T1000 (cell line): ENCODE measurements around the gene DNAJB2.
"Not testable (repeated sequence)": the region's sequence is repeated elsewhere in the genome, so short reads cannot be mapped to it uniquely, and the experiment has no call there.

ENCODE experiments used
- DNase-seq: peaks from one replicate; lab custom pipeline; 2025; ENCODE audit warnings: mixed read lengths; lab: John Stamatoyannopoulos, UW

The DNAJB2 gene

DNA sequence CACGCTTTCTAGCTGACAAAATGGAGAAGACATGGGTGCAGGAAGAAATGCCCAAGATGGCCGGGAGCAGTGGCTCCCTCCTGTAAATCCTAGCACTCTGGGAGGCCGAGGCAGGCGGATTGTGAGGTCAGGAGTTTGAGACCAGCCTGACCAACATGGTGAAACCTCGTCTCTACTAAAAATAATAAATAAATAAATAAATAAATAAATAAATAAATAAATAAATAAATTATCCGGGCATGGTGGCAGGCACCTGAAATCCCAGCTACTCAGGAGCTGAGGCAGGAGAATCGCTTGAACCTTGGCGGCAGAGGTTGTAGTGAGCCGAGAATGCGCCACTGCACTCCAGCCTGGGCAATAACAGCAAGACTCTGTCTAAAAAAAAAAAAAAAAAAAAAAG, 20.2 kb upstream of the DNAJB2 start:
- not testable (repeated sequence) for DNase-seq

DNA sequence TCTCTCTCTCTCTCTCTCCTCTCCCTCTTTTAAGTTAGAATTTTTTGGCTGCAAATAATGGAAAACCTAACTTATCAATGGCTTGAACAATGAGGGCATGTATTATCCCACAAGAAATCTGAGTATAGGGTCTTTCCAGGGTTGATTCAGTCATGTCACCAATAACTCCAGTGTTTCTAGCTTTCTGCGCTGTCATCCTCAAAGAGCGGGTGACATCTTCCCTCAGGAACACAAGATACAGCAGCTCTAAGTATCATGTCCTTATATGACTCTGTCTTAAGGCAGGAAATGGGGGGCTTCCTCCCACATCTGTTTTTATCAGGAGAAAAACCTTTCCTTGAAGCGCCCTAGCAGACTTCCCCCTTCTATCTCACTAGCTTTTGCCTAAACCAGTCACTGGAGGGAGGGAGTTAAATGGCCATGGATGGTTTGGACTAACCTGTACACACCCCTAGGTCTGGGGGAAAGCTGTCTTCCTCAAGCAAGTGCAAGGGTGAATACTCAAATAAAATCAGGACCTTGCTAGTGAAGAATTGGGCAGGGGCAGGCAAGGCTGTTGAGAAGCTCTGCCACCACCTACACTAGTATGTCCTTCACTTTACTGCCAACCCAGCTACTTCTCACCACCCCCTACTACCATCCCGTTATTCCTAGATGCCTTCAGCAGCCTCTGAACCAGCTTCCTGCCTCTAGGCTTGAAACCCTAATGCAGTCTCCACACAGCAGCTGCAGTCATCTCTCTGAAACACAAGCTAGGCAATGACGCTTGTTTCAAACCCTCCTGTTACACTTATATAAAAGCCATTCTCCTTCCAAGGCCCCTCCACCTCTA, 17.9 kb upstream of the DNAJB2 start:
- no peak for DNase-seq

DNA sequence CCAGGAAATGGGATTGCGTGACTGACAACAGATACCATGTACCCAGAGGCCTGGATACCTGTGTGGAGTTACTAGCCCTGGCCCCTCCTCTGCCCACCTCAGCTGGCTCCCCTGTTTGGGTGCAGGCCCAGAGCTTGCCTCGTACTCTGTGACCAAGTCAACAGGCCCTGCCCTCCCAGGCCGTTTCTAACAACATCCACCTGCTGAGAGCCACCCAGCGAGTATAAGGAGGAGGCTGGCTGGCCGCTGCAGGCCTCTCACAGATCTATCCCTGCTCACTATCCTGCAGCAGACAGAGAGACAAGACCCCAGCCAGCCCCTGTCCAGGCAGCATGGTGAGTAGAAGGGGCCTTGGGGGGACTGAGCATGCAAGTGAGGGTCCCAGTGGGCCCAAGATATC, 12.9 kb upstream of the DNAJB2 start:
- no peak for DNase-seq

DNA sequence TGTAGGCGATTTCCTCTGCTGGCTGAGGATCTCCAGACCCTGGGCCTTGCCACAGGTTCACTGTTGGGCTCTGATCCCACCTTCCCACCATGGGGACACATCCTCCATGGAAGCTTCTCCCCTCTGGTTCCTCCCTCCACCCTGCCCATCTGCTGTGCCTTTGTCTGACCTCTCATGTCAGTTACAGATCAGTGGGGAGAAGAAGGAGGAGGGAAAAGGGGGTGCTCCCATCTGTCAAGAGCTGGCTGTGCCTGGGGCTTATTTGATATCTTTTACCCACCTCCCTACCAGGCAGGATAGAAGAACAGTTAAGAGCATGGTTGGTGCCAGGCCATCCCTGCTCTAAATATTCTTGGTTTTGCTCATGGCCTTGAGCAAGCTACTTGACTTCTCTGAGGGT, 12.3 kb upstream of the DNAJB2 start:
- DNase-seq, result no peak

DNA sequence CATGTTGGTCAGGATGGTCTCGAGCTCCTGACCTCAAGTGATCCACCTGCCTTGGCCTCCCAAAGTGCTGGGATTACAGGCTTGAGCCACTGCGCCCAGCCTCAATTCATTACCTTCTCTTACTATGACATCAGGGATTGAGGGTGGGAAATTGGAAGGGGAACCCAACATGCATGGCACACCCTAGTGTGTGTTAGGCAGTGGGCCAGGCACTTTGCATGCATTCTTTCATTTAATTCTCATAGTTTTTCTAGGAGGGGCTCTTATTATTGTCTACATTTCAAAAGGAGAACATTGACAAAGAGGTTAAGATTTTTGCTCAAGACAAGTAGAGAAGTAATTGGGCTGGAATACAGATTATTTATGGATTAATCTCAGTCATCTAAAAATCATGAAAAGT, 10.9 kb upstream of the DNAJB2 start:
- no peak for DNase-seq

DNA sequence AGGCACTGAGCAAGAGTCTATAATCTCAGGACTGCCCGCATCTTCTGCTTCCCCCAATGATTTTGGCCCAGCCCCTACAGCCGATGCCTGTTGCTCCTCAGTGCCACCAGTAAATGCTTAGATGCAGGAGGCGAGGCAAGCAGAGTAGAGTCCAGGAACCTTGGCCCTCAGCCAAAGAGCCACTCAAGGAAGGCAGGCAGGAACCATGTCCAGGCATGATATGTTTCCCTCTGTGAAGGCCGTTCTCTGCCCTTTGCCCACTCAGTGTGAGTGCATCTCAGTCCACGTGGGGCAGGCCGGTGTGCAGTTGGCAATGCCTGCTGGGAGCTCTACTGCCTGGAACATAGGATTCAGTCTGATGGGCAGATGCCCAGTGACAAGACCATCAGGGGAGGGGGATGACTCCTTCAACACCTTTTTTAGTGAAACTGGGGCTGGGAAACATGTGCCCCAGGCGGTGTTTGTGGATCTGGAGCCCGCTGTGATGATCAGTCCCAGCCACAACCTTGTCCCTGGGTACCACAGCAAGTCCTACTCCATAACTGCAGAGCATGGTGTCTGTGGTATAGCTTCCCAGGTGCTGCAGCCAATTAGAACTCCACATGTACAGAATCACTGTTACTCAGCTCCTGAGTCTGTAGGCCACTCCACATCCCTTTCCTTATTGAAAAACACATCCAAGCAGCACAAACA, 9.7 kb upstream of the DNAJB2 start:
- DNase-seq, result no peak

DNA sequence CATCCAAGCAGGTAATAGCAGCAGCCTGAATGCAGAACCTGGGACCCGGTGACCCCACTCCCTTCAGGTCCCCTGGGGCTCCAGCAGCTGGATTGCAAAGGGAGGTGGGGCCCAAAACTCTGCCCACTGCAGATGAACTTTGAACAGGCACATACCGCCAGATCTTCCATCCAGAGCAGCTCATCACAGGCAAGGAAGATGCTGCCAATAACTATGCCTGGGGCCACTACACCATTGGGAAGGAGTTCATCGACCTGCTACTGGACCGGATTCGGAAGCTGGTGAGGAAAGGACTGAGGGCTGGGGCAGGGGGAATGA, 9.2 kb upstream of the DNAJB2 start:
- DNase-seq, result no peak

DNA sequence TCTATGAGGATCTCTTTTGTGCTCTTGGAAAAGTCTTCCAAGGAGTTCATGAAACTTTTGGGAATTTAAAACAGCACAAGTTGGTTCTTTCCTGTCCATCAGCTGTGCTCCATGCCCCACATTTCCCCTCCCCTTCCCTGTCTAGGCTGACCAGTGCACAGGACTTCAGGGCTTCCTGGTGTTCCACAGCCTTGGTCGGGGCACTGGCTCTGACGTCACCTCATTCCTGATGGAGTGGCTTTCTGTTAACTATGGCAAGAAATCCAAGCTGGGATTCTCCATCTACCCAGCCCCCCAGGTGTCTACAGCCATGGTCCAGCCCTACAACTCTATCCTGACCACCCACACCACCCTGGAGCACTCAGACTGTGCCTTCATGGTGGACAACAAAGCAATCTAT, 8.1 kb upstream of the DNAJB2 start:
- DNase-seq, result no peak

DNA sequence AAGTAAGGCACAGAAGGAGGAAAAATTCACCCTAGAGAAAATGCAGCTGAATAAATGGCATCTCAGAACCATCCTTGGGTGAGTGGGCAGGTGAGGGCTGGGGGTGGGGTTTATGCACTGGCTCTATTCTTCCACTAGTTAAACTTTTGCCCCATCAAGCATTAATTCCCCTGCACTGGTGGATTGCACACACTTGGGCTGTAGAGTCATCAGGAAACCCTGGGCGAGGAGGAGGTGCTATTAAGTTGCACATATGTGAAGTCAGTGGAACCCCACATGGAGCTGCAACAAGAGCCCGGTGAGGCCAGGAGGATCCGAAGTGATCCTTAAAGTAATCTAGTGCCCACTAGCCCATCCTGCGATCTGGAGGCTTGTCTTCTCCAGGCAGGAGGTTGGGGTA, 6.8 kb upstream of the DNAJB2 start:
- no peak for DNase-seq

DNA sequence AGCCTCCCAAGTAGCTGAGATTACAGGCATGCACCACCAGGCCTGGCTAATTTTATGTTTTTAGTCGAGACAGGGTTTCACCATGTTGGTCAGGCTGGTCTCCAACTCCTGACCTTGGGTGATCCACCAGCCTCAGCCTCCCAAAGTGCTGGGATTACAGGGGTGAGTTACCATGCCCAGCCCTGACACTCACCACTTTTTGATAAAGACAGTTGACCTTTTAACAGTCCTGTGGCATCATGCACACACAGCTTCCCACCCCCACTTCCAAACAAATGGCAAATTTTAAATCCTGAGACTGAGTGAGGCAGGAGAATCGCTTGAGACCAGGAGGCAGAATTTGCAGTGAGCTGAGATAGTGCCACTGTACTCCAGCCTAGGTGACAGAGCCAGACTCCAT, 6.2 kb upstream of the DNAJB2 start:
- no peak for DNase-seq

DNA sequence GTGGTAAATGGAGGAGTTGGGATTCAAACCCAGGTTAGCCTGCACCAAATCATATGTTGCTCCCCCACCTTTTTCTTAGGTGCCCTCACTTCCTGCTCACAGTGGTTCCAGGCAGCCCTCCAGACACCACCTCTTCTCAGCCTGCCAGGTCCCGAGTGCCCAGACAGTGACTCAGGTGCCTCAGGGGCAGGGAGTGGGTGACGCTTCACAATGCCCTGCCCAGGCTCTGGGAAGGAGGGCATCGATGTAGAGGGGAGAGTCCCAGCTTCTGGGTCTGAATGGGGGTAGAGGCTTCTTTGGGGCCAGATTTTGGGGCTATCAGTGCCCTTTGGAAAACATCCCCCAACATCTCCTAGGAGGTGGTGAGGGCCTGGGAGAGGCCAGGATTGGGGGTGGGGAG, 5.2 kb upstream of the DNAJB2 start:
- peak; percentile 44 for DNase-seq

DNA sequence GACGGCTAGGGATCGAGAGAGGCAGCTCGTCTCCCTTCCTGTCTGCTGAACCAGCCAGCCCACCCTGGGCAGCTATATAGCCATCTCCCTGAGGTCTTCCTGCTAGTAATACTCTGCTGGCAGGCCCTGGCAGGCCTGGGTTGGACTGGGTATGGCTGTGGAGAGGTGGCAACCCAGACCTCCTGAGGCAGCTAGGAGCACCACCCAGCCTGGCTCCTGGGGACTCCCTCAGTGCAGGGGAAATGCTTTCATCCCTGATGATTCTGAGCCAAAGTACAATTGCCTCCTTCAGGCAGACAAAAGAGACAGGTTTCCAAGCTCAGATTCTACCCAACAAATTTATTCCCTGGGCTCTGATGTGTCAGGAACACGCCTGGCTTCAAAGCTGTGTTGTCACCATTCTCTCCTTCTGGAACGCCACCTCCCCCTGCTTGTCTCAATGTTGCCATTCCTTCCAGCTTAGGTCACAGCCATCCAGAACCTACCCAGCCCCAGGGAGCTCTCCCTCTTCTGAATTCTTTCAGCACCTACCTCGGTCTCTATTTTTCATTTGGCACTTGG, 4.7 kb upstream of the DNAJB2 start:
- DNase-seq, result peak; percentile 44

DNA sequence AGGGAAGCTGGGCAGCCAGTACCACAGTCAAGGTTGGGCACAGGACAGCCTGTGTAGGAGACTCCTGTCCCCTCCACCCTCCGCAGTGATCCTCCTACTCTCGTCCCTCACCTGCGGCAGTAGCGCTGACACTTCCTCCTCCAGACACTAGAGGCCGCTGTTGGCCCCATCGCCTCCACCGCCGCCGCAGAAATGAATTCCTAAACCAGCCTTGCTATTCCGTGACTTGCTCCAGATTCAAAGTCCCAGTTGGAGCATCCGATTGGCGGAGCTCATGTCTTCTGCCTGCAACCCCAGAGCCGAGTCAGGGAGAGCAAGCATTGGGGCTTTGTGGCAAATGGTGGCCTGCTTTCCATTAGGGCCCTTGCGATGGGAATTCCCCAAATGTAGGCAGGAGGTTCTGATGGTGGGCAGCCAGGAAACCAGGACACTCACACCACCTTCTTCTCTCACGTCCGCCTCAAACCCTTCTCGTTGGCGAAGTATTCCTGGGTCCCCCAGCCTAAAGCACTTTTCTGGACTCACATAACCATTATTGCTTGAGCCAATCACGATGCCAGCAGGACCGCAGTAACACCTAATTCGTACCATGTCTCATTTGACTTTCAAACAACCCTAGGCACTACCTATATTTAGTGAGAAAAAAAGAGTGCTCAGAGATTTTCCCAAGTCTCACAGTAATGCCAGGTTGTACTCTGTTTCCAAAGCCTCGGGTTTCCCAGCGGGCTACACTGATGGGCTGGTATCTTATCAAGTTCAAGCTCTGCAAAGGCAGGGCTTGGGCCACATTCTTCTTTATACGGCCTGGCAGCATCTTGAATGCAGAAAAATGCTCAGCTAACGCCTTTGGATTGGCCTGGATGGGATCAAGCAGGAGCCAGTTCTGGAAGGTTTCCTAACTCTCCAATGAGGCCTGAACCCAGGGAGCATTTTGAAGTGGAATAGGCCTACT, 1.2 kb upstream of the DNAJB2 start:
- DNase-seq, result peak; percentile 43

DNA sequence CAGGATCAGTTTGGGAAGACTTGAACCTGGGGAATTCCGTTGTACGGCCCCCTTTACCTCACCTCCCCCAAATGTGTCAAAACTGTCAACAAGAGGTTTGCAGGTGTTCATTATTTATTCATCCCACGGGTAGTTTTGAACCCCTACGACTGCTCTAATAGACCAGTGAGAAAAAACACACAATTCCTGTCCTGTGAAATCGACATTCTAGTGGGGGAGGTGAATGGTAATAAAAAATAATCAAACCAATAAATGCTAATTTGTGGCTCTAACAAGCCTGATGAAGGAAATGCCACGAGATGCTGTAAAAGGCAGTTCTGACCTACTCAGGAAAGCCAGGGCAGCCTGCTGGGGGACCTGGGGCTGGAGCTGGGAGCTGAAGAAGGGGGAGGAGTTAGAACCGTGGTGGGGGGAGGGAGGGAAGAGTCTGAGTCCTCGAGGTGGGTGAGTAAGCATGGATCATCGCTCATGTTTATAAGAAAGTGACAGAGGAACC, 463 bp upstream of the DNAJB2 start:
- DNase-seq, result no peak

DNA sequence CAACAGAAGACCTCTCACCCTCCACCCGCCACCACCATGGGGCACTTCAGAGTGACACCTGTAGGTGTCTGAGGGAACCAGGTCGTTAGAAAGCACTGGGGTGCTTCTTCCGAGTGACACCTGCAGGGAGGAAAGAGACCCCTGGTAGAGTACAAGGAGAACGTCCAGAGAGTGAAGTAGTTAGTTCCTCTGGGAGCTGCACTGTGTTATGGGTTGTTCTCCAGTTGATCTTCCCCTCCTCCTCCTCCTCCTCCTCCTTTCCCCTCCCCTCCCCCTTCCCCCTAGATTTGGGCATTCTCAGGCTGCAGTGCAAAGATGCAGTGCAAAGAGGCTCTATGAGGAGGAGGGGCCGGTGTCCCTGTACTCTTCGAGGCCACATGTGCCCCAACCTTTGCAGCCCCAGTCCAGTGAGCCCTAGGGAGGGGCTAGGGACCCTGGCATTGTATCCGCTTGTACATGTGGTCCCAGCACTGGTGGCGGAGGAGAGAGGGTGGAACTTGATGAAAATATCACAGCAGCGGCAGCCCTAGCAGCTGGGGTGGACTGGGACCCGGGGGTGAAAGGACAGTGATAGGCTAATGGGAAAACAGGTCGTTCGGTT, 850 bp downstream of the DNAJB2 start:
- DNase-seq, result no peak

DNA sequence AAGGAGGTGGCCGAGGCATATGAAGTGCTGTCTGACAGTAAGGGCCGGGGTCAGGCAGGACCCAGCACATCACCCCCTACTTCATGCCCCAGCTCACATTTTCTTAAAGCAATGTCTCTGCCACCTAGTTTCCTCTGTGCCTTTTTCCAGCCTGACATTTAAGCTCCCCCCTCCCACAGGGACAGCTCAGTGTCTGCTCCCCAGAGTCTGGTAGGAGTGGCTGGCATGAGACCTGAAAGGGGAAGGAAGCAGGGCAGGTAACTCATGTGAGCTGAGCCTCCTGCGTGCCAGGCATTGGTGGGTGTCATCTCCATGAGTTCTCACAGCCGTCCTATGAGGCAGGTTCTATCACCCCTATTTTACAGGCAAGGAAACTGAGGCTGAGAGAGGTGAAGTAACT, 1.5 kb downstream of the DNAJB2 start:
- DNase-seq, result no peak

DNA sequence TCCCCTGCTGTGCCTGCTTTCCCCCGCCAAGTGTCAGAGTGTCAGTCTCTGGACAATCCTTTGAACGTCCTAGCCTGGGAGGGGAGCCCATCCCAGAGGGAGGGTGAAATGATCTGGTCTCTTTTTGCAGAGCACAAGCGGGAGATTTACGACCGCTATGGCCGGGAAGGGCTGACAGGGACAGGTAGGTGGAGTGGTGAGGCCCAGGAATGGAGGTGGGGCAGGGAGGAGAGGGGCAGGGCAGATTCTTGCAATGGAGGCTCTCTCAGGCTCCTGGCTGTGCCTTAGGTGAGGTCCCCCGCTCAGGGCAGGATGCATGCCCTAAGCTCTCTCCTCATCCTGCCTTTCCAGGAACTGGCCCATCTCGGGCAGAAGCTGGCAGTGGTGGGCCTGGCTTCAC, 2.4 kb downstream of the DNAJB2 start:
- no peak for DNase-seq

DNA sequence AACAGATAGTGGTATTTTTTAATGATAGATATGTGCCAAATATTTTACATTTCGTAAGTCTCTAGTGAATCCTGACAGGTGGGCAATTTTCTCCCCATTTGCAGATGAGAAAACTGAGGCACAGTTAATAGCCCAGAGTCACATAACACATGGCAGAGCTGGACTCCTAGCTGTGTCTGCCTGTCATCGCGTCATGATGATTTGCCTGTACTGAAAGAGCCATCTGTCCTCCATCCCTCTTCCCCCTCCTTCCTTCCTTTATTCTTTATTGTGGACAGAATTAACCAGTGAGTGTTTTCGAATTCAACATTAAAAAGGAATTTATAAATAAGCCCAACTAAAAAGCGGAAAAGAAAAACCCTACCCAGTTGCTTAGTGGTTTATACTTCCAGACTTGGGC, 3.2 kb downstream of the DNAJB2 start:
- no peak for DNase-seq

DNA sequence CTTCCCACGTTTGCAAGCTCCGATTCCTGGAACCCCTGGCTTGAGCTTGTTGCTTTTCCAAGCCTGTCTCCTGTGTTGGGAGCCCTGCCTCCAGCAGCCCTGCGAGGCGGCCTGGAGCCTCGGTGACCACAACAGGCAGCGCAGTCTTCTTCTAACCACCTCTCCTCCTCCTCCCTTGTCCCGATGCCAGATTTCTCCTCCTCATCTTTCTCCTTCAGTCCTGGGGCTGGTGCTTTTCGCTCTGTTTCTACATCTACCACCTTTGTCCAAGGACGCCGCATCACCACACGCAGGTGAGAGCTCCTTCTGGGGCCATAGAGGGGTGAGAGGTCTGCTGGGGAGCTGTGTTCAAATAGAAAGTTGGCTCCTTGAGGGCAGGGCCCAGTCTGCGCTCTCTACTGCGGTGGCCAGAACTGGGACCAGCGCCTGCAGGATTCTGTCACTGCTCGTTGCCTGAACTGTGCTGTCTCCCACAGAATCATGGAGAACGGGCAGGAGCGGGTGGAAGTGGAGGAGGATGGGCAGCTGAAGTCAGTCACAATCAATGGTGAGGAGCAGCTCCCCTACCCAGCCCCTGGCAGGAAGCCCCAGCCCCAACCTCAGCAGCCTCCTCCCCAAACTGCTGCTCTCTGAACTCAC, 3.9 kb downstream of the DNAJB2 start:
- DNase-seq, result no peak

DNA sequence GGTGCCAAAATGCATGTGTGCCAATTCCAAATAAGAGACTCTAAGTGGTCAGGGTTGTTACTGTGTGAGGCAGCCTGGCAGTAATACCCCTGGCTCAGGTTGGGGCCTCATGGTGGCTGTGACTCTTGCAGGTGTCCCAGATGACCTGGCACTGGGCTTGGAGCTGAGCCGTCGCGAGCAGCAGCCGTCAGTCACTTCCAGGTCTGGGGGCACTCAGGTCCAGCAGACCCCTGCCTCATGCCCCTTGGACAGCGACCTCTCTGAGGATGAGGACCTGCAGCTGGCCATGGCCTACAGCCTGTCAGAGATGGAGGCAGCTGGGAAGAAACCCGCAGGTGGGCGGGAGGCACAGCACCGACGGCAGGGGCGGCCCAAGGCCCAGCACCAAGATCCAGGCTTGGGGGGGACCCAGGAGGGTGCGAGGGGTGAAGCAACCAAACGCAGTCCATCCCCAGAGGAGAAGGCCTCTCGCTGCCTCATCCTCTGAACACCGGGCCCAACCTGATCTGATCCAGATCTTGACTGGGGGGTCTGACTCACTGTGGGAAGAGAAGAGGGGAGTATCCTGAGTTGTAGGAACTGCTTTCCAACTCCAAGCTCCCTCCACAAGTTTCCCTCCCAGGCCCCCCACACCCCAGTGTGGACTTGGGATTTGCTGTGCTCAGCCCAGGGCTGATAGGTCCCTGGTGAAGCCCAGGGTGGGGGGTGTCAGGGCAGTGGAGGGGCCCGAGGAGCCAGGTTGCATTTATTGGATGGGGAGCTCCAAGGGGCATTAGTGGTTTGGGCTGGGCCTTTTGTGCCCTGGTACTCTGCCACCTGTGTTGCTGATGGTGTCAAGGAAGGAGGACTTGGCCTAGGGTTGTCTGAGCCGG, 5.6 kb downstream of the DNAJB2 start:
- DNase-seq, result no peak
